AG10803 (cell line): ENCODE results near the gene BPGM.

Source experiments
- DNase-seq: peaks from one replicate; pipeline ENCODE4 v3.0.0; 2010; ENCODE audit warnings: low read depth
- H3K4me3 ChIP-seq: 2 replicates; pipeline ENCODE4 v1.5.1; 2011; ENCODE audit warnings: mild to moderate bottlenecking, low read length, control low read depth
- TF ChIP-seq, protein P1 (sequence below): conservative IDR thresholded peaks from 2 replicates; pipeline ENCODE4 v1.5.1; 2011; ENCODE audit warnings: mild to moderate bottlenecking, low read length, control low read depth, inconsistent platforms

BPGM gene

DNA sequence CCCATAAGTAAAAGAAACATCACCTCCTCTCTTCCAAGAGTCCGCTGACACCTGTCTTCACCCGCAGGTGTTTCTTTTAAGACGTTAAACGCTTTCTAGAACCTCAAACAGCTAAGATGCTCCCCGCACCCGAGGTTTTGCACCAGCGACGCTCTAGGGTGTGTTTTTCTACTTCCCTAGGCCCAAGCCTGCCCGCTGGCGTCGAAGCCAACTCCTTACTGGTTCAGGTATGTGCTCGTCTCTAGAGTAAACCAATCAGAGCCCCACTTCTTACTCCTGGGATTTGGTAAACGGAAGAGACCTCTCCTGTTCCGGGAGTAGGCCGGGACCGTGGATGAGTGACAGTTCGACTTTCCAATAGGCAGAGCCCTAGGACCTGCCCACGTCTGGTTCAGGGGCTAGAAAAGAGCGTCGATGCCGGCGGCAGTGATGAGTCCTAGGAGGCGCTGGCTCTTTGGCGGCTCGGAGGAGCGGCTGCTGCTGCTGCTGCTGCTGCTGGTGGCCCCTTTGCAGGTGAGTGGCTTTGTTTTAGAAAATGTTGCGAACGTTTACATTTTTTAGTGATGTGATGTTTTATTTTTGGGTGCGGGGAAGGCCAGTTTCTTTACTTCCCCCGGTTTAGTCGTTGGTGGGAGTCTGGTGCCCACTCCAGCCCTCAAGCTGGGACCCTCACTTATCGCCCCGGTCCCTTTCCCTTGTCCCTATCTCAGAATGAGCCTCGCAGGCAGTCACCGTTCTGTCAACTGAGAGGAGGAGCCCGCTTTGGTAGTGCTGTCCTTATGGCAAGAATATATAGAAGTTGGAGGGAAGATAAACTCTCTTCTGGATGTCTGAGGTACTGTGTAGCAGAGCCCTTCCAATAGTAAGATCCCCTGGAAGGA lies at the start of gene BPGM:
BPGM (plus strand) TSS at position 429 of the 881 bp plus-strand sequence. CDS start 14,655 bp downstream, outside the sequence.
- DNase-seq = peak; percentile 100
- H3K4me3 ChIP-seq = peak within 1 kb of the TSS; percentile 83
- TF ChIP-seq, protein P1, sequence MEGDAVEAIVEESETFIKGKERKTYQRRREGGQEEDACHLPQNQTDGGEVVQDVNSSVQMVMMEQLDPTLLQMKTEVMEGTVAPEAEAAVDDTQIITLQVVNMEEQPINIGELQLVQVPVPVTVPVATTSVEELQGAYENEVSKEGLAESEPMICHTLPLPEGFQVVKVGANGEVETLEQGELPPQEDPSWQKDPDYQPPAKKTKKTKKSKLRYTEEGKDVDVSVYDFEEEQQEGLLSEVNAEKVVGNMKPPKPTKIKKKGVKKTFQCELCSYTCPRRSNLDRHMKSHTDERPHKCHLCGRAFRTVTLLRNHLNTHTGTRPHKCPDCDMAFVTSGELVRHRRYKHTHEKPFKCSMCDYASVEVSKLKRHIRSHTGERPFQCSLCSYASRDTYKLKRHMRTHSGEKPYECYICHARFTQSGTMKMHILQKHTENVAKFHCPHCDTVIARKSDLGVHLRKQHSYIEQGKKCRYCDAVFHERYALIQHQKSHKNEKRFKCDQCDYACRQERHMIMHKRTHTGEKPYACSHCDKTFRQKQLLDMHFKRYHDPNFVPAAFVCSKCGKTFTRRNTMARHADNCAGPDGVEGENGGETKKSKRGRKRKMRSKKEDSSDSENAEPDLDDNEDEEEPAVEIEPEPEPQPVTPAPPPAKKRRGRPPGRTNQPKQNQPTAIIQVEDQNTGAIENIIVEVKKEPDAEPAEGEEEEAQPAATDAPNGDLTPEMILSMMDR = peak; percentile 48

DNA sequence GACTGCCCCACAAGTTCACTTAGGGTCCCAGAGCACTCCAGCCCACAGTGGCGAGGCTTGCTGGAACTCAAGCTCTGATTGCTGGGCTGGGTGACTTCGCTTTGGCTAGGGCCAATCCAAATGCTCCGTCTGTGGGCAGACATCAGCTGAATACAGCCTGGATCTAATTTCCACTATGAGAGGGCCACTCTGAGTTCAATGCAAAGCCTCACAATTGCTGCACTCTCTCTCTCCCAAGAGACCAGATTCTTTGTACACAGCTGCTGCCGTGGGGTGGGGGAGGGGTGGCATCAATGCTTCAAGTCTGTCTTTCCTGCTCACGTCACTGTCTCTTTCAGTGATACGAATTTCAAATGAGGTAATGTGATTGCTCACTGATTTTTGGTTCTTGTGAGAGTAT lies 47.3 kb upstream of the BPGM start:
- DNase-seq = no peak
- H3K4me3 ChIP-seq = no peak overlapping the region
- TF ChIP-seq, protein P1 = no peak

DNA sequence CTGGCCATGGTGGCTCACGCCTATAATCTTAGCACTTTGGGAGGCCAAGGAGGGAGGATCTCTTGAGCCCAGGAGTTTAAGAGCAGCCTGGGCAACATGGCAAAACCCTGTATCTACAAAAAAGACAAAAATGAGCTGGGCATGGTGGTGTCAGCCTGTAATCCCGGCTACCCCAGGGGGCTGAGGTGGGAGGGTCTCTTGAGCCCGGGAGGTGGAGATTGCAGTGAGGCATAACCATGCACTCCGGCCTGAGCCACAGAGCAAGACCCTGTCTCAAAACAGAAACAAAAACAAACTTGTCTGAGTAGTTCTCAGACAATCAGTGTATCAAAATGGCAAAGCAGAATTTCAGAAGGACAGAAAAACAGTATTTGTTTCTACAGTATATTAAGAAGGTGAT lies 45.2 kb upstream of the BPGM start:
- DNase-seq = no peak
- TF ChIP-seq, protein P1 = no peak
- H3K4me3 ChIP-seq = no peak overlapping the region

DNA sequence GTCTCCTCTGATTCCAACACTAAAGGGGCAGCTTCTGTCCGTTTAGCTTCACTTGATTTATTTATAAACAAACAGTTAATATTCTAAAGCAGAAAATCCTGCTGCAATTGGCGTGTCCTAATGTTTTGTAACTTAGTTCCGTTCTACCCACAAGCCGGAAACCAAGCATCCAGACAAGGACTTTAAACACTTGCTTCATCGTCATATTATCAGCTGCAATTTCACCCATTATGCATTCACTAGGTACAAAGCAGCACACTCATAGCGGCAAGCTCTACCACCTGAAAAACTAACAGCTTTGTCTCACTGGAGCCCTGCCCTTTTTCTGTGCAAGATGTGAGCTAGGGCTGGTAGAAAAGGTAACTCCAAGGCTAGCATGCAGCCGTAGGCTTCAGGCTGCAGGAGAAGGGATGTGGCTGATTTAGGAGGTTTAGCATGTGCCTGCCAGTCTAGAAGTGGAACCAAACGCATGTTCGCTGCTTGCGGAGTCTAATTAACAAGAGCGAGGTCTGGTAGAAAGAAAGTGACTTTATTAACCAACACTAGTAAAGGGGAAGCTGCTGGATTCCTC lies 43.7 kb upstream of the BPGM start:
- peak overlapping the region; percentile 28 for H3K4me3 ChIP-seq
- peak; percentile 54 for DNase-seq
- TF ChIP-seq, protein P1 = no peak

DNA sequence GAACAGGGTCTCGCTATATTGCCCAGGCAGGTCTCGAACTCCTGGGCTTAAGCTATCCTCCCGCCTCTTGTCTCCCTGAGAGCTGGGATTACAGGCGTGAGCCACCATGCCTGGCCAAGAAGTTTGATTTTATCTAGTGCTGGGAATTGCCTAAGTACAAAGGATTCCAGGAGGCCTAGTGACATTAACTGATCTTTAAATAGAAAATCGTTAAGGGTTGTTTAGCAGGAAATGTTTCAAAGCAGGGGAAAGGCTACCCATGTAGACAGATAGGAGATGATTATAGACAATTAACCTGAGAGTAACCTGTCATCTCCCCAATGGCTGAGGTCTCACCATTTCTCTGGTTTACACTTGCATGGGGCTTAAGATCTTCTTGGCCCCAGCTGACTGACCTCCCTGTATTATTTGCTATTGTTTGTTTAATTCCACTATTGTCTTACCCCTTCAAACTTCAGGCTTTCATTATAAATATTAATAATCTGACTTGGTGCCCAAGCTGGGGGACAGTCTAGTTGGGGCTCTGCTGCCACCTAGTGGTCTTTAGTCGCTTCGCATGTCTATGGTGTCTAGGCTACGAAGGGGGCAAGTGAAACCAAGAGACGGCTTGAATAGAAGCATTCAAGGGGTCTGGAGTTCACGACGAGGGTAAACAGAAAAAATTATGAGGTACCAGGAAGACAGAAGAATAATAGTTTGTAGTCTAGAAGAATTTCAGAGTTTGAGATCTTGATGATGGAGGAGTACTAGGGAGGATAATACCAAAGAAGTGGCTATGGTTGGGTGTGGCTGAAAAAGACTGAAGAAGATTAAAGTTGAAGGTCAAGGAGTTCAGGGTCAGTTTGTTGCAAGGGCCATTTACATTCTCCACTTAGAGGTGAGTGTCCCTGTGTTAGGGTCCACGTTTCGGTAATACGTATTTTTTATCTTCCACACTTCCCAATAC lies 40.4 kb upstream of the BPGM start:
- TF ChIP-seq, protein P1 = peak; percentile 95
- H3K4me3 ChIP-seq = no peak overlapping the region
- DNase-seq = peak; percentile 50

DNA sequence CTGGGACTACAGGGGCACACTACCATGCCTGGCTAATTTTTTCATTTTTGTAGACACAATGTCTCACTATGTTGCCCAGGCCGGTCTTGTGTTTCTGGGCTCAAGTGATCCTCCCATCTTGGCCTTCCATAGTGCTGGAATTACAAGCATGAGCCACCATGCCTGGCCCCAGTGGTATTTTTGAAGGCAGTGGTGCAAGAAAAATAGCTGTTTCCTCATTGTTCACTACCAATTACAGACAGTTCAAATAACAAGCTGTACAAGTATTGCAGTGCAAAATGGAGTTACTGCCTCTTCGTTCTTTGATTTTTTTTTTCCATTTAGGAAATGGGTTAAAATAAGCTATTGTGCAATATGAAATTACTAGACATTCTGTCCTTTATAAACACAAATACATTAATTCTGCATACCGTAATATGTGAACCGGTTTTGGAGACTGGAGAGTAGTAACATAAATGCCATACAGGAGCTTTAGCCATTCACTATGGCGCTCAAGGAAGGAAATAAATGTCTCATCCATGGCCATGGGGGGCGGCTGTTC lies 35.0 kb upstream of the BPGM start:
- H3K4me3 ChIP-seq = no peak overlapping the region
- TF ChIP-seq, protein P1 = no peak
- no peak for DNase-seq
